Endodermal cell (in vitro differentiated cells): Measurements from ENCODE around the gene SLC24A4. TPM values are rescaled to one million over a fixed set of nuclear protein-coding genes. Genes with fewer than 3 reads are reported as not detected.

Experiments used
- DNase-seq: peaks from one replicate; pipeline ENCODE4 v3.0.0-alpha.2; 2017
- H3K27ac ChIP-seq: 2 replicates; pipeline ENCODE4 v1.5.1; 2013; ENCODE audit warnings: mild to moderate bottlenecking, low read depth, low read length, moderate library complexity
- H3K27me3 ChIP-seq: 2 replicates; pipeline ENCODE4 v1.6.1; 2013; ENCODE audit warnings: mild to moderate bottlenecking, low read length, moderate library complexity; ENCODE audit not compliant: insufficient read depth, control insufficient read depth, poor library complexity, severe bottlenecking
- H3K36me3 ChIP-seq: 2 replicates; pipeline ENCODE4 v1.7.0; 2013; ENCODE audit warnings: mild to moderate bottlenecking, low read length, moderate library complexity; ENCODE audit not compliant: control insufficient read depth, insufficient read depth
- H3K4me1 ChIP-seq: one replicate; pipeline ENCODE4 v1.7.0; 2013; ENCODE audit warnings: low read length; ENCODE audit not compliant: control insufficient read depth, insufficient read depth
- H3K4me3 ChIP-seq: 2 replicates; pipeline ENCODE4 v1.5.1; 2013; ENCODE audit warnings: mild to moderate bottlenecking, low read length, moderate library complexity
- H3K9ac ChIP-seq: 2 replicates; pipeline ENCODE4 v1.6.1; 2013; ENCODE audit warnings: mild to moderate bottlenecking, low read length, moderate library complexity; ENCODE audit not compliant: poor library complexity, severe bottlenecking; ENCODE audit errors: extremely low read depth
- H3K9me3 ChIP-seq: 2 replicates; pipeline ENCODE4 v1.6.1; 2013; ENCODE audit warnings: mild to moderate bottlenecking, low read length, moderate library complexity; ENCODE audit not compliant: control insufficient read depth
- H3K27ac Mint-ChIP-seq: 2 replicates; pipeline ENCODE4 v1.8.0; 2020; ENCODE audit warnings: mixed read lengths
- H3K27me3 Mint-ChIP-seq: 2 replicates; pipeline ENCODE4 v1.8.0; 2021; ENCODE audit warnings: mild to moderate bottlenecking, mixed read lengths; ENCODE audit not compliant: insufficient read depth
- H3K36me3 Mint-ChIP-seq: 2 replicates; pipeline ENCODE4 v1.8.0; 2020; ENCODE audit warnings: low read depth, mixed read lengths
- H3K4me1 Mint-ChIP-seq: 2 replicates; pipeline ENCODE4 v1.8.0; 2020; ENCODE audit warnings: mixed read lengths
- H3K4me3 Mint-ChIP-seq: 2 replicates; pipeline ENCODE4 v1.8.0; 2020; ENCODE audit warnings: mild to moderate bottlenecking, moderate library complexity, mixed read lengths
- H3K9me3 Mint-ChIP-seq: 2 replicates; pipeline ENCODE4 v1.8.0; 2020; ENCODE audit warnings: mild to moderate bottlenecking, mixed read lengths
- WGBS, 2 experiments: methylation state at CpG; one replicate each; pipeline versions ENCODE4 v1.1.5 to v1.1.7; 2013; ENCODE audit warnings: missing lambda C conversion rate in 2 of 2, mixed read lengths in 1 of 2; ENCODE audit not compliant: insufficient coverage in 1 of 2, insufficient read length in 1 of 2; 5-methylcytosine and 5-hydroxymethylcytosine counted together
- total RNA-seq, 2 donors: library from RNA; stranded (reverse); fragmentation: NEBNext Ultra II Directional in 1 of 2; extraction: Animal tissue kit (Norgen Biotek cat#: 25700) in 1 of 2; gene quantifications; 2 replicates in 1 of 2; 3 replicates in 1 of 2; pipeline ENCODE4 v1.2.1, GENCODE V29; 2021
- TF ChIP-seq, protein P1 (sequence below): fragments of 200-600 bp; sonication (generic); conservative IDR thresholded peaks from 2 replicates; pipeline ENCODE4 v1.5.0; 2021; ENCODE audit warnings: antibody characterized with exemption, mild to moderate bottlenecking

SLC24A4 gene
- total RNA-seq, 2 donors from 2014 or later, result 0.09 to 0.29 TPM

DNA sequence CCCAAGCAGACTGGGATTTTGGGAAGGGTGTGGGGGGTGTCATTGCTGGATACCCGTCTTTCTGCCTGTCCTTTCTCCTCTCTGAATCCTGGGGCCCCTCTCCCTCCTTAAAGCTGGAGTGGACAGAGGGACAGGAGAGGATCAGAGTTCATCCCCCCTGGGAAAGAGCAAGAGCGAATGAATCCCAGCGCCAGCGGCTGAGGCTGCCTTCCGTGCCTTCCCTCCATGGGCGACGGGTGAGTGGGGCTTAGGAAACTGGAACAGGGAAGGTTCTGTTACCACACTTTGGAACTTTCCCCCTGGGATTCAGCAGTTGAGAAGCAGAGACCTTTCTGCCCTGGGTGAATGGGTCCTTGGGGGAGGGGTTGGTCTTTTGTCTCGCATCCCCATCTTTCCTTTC, 174.4 kb downstream of the SLC24A4 start:
- no peak overlapping the region for H3K4me3 ChIP-seq
- H3K4me1 ChIP-seq, result no peaks in the 10 kb centered on the region
- no peaks in the 10 kb centered on the region for H3K9me3 ChIP-seq
- TF ChIP-seq, protein P1, sequence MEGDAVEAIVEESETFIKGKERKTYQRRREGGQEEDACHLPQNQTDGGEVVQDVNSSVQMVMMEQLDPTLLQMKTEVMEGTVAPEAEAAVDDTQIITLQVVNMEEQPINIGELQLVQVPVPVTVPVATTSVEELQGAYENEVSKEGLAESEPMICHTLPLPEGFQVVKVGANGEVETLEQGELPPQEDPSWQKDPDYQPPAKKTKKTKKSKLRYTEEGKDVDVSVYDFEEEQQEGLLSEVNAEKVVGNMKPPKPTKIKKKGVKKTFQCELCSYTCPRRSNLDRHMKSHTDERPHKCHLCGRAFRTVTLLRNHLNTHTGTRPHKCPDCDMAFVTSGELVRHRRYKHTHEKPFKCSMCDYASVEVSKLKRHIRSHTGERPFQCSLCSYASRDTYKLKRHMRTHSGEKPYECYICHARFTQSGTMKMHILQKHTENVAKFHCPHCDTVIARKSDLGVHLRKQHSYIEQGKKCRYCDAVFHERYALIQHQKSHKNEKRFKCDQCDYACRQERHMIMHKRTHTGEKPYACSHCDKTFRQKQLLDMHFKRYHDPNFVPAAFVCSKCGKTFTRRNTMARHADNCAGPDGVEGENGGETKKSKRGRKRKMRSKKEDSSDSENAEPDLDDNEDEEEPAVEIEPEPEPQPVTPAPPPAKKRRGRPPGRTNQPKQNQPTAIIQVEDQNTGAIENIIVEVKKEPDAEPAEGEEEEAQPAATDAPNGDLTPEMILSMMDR, result no peak
- no peak overlapping the region for H3K27ac ChIP-seq
- Mint-ChIP-seq H3K36me3 (no peaks in the 10 kb centered on the region), H3K27ac (no peak overlapping the region), H3K27me3 (no peaks in the 10 kb centered on the region), H3K9me3 (no peaks in the 10 kb centered on the region), H3K4me1 (no peaks in the 10 kb centered on the region), H3K4me3 (no peak overlapping the region)
- WGBS, 2 experiments, result 82 to 96% methylated on average over 6 to 8 of the region's 8 CpGs
- no peaks in the 10 kb centered on the region for H3K27me3 ChIP-seq
- H3K9ac ChIP-seq, result no peak overlapping the region
- H3K36me3 ChIP-seq, result no peaks in the 10 kb centered on the region
- peak; percentile 40 for DNase-seq

DNA sequence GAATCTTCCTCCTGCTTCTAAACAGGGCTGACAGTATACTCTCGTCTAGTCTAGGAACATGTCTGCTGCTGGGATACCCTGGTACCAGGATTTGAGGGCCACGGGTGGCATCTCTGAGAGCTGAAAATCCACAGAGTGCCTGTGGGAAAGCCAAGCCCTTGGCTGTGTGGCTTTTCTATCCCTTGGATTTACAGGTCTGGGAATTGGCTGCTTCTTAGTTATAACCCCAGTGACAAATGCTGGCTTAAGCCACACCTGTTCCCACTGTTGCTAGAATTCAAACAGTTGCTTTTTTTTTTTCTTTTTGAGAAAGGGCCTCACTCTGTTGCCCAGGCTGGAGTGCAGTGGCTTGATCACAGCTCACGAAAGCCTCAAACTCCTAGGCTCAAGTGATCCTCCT, 176.3 kb downstream of the SLC24A4 start:
- no peaks in the 10 kb centered on the region for H3K4me1 ChIP-seq
- H3K4me3 ChIP-seq, result no peak overlapping the region
- H3K4me1 Mint-ChIP-seq, result no peaks in the 10 kb centered on the region
- H3K4me3 Mint-ChIP-seq, result no peak overlapping the region
- TF ChIP-seq, protein P1, result no peak
- no peaks in the 10 kb centered on the region for H3K27me3 Mint-ChIP-seq
- H3K9me3 ChIP-seq, result no peaks in the 10 kb centered on the region
- no peaks in the 10 kb centered on the region for H3K36me3 ChIP-seq
- 90 to 95% methylated on average over 2 to 3 of the region's 3 CpGs for WGBS, 2 experiments
- DNase-seq, result peak; percentile 30
- no peak overlapping the region for H3K27ac Mint-ChIP-seq
- H3K36me3 Mint-ChIP-seq, result no peaks in the 10 kb centered on the region
- H3K27me3 ChIP-seq, result no peaks in the 10 kb centered on the region
- no peak overlapping the region for H3K27ac ChIP-seq
- H3K9ac ChIP-seq, result no peak overlapping the region
- no peaks in the 10 kb centered on the region for H3K9me3 Mint-ChIP-seq

DNA sequence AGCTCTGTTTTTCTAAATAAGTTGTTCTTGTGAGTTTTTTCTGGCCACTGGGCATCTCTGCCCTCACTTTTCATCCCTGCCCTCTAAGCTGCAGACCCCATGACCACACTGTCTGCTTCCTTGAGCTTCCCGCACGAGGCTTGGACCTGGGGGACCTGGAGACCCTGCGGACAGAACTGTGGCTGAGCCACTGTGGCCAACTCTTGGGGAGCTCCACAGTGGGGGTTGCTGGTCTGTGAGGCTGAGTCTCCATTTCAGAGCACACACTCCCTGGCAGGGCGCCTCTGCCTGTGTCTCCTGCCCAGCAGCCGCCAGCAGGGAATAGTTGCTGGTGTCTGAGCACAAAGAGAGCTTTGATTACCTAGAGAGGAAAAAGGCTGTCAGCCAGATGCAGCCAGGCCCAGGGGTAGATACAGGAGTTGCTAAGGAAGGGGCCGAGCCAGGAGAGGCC, 177.6 kb downstream of the SLC24A4 start:
- Histone ChIP-seq H3K27me3 (no peaks in the 10 kb centered on the region), H3K9me3 (no peaks in the 10 kb centered on the region), H3K4me3 (no peak overlapping the region), H3K36me3 (no peaks in the 10 kb centered on the region), H3K9ac (no peak overlapping the region), H3K4me1 (no peaks in the 10 kb centered on the region), H3K27ac (peak overlapping the region; percentile 49)
- Mint-ChIP-seq H3K4me3 (no peak overlapping the region), H3K27ac (no peak overlapping the region), H3K4me1 (no peaks in the 10 kb centered on the region), H3K36me3 (no peaks in the 10 kb centered on the region), H3K9me3 (no peaks in the 10 kb centered on the region), H3K27me3 (no peaks in the 10 kb centered on the region)
- DNase-seq, result peak; percentile 58
- TF ChIP-seq, protein P1, result no peak
- WGBS, 2 experiments, result 73 to 78% methylated on average over 4 to 6 of the region's 6 CpGs
